GM15510 (cell line): Measurements from ENCODE around the gene AFAP1L1.

Source experiments
- POLR2A ChIP-seq: IDR thresholded peaks from 3 replicates; pipeline ENCODE4 v1.6.1; 2011; ENCODE audit warnings: borderline replicate concordance; ENCODE audit not compliant: insufficient read length; ENCODE audit errors: extremely low read depth

Gene AFAP1L1

GRCh38 chr5:149277801-149278200 is 6.1 kb downstream of the AFAP1L1 start:
- TF ChIP-seq POLR2A = no peak

- no peak for TF ChIP-seq POLR2A
These were observed 7.0 kb downstream of the AFAP1L1 start for GRCh38 chr5:149278451-149279210.

- no peak for TF ChIP-seq POLR2A
These were observed 8.0 kb downstream of the AFAP1L1 start for GRCh38 chr5:149279661-149280060.

GRCh38 chr5:149280124-149280523 is 8.5 kb downstream of the AFAP1L1 start:
- TF ChIP-seq POLR2A = no peak

GRCh38 chr5:149280802-149281201 is 9.1 kb downstream of the AFAP1L1 start:
- TF ChIP-seq POLR2A = no peak

- TF ChIP-seq POLR2A = no peak
These were observed 10.6 kb downstream of the AFAP1L1 start for GRCh38 chr5:149282027-149282965.

- no peak for TF ChIP-seq POLR2A
These were observed 11.3 kb downstream of the AFAP1L1 start for GRCh38 chr5:149282966-149283332.

GRCh38 chr5:149283626-149284480 is 12.2 kb downstream of the AFAP1L1 start:
- TF ChIP-seq POLR2A = no peak

GRCh38 chr5:149284501-149284900 is 12.8 kb downstream of the AFAP1L1 start:
- TF ChIP-seq POLR2A = no peak

- TF ChIP-seq POLR2A = no peak
These were observed 13.5 kb downstream of the AFAP1L1 start for GRCh38 chr5:149285153-149285552.

GRCh38 chr5:149288436-149288835 is 16.8 kb downstream of the AFAP1L1 start:
- TF ChIP-seq POLR2A = no peak

GRCh38 chr5:149289301-149289700 is 17.6 kb downstream of the AFAP1L1 start:
- no peak for TF ChIP-seq POLR2A

GRCh38 chr5:149294872-149295829 is 23.5 kb downstream of the AFAP1L1 start:
- TF ChIP-seq POLR2A = no peak
